Left renal cortex interstitium (tissue), 4 donors: ENCODE data around the gene SMC3. TPM values are rescaled to one million over a fixed set of nuclear protein-coding genes. Genes with fewer than 3 reads are reported as not detected.
"Not testable (repeated sequence)": the region's sequence is repeated elsewhere in the genome, so short reads cannot be mapped to it uniquely, and the experiment has no call there.

Experiments
- DNase-seq, 4 donors: peaks; one replicate each; pipeline ENCODE4 v3.0.0-alpha.2; 2013; ENCODE audit warnings: low read depth in 4 of 4, low spot score in 2 of 4, missing footprints in 1 of 4
- polyA plus RNA-seq, 4 donors: library from polyadenylated mRNA; unstranded; fragments of 120-200 nt; gene quantifications; one replicate each; pipeline ENCODE4 v1.2.1, GENCODE V29; 2013; ENCODE audit not compliant: insufficient read length in 4 of 4

The SMC3 gene
- polyA plus RNA-seq, 4 donors, result 79.6 to 105 (median 87.0) TPM

DNA sequence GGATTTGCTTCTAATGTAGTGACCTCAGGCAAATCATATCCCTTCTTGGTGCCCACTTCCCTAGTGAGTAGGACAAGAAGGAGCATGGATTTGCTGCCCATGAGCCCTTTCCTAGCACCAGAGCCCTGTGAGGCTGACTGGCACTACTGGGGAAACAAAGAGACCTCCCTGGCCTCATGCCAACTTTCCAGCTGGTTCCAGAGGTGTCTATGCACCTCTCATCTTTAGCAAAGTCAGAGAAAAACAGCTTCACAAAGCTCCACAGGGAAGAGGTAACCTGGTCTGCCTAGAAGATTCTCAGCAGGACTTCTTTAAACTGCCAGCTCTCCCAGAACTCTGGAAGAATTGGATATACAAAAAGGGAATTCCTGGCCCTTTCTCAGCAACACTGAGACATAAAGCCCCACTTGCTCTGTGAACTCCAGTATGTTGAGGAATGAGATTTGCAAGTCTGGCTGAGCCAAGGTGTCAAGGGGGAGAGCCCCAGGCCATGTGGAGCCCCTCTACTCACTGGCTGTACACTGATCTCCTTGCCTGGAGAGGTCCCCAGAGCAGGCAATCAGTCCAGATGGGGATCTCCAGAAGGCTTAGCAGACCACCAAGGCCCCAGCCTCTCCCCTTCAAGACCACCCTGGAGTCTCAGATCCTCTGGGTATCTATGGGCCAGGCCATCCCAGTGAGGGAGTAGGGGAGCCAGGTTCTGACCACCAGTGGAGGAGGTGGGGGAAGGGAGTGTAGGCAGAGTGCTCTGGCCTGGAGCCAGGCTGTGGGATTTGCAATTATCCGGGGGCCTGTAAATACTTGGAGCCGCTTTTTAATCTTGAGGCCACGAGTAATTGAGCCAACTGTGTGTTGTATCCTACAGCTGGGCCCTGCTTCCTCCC, 52.3 kb downstream of the SMC3 start:
- no peak for DNase-seq

- DNase-seq, result no peak
These were observed 52.9 kb downstream of the SMC3 start for GRCh38 chr10:110620398-110620719.

GRCh38 chr10:110623316-110623715, 55.8 kb downstream of the SMC3 start:
- not testable (repeated sequence) for DNase-seq

GRCh38 chr10:110625356-110625894, 57.9 kb downstream of the SMC3 start:
- DNase-seq, result no peak

DNA sequence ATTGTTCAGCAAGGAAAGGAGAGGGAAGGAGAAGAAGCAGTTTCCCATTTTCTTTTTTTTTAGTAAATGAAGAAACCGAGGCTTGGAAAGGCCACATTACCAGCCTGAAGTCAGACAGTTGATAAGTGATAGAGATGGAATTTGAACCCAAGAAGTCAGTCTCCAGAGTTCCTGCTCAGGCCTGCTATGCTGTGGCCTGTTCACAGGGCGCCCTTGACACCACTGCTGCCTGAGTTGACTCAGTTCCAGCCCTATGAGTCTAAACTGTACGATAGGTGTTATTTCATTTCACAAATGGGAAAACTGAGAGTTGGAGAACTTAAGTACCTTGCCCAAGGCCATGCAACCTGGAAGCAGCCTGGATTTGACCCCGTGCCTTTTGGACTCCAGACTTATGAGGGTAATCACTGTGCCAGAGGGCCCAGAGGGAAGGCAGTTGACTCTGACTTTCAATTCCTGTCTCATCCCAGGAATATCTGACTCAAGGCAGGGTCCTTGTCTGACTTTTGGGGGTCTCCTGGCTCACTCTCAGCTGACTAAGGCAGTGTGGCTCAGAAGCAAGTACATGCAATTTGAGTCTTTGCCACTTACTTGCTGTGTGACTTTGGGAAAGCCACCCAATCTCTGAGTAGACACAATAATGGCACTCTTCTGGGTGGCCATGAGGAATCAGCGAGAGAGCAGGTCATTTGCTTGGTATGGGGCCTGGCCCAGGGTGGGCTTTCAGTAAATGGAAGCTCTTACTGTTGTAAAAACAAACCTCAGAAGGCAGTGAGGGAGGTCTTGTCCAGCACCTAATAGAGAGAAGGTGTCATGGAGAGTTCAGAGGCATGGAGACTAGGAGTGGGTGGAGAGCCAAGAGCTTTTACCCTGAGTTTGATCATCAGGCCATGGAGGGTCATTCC, 58.7 kb downstream of the SMC3 start:
- DNase-seq, result no peak

- DNase-seq, result no peak
These were observed 60.7 kb downstream of the SMC3 start for GRCh38 chr10:110628161-110628560.

DNA sequence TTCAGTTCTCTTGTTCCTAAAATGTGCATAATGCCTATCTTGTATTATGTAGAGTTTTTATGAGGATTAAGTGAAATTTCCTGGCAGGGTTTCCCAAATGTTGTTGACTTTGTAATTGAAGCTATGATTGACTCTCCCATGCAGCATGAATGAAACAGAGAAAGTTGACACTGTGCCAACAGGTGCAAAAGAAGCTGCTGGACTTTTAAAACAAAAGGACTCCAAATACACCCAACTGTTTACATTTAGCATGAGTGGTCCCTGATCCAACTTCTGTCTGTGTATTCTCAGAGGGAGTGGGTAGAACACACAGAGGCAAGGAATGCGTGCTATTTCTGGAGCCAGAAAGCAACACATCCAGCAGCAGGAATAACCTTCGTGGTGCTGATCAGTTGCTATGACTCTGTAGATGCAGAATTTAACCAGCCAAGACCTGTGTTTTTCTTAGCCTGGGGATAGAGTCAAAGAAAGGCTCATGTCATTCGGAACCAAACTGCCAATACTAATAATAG, 62.2 kb downstream of the SMC3 start:
- no peak for DNase-seq

DNA sequence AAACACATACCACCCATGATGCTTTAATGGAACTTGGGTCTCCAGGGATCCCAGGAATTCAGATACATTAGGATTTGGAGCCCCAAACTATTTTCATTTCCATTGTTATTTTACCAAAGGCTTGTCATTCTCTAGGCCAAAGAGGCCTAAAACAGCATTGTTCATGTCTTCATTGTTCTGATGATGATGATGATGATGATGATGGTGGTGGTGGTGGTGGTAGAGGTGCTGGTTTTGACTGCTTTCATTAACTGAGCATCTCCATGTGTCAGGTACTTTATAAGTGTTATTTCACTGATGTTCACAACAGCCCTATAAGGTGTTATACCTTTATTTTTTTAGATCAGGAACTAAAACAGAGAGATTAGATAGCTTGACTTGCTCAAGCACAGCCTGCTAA, 64.4 kb downstream of the SMC3 start:
- DNase-seq, result no peak

- no peak for DNase-seq
These were observed 65.2 kb downstream of the SMC3 start for GRCh38 chr10:110632591-110633215.

- no peak for DNase-seq
These were observed 67.2 kb downstream of the SMC3 start for GRCh38 chr10:110634527-110635209.

- DNase-seq, result no peak
These were observed 69.1 kb downstream of the SMC3 start for GRCh38 chr10:110636572-110636931.

- no peak for DNase-seq
These were observed 69.5 kb downstream of the SMC3 start for GRCh38 chr10:110636932-110637557.

GRCh38 chr10:110637558-110638053, 70.1 kb downstream of the SMC3 start:
- no peak for DNase-seq

DNA sequence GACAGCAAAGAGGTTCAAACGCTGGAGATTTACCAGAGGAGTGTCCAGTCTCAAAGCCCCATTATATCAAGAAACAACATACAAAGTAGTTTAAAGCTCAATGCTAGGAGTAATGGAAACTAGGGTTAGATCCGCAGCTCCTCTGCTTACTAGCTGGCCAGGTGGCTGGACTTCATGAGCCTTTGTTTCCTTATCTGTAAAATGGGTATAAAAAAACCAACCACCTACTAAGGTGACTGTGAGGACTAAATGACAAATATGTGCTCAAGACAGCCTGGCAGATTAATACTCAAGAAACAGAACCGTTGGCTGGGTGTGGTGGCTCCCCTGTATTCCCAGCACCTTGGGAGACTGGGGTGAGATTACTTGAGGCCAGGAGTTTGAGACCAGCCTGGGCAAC, 70.8 kb downstream of the SMC3 start:
- no peak for DNase-seq

DNA sequence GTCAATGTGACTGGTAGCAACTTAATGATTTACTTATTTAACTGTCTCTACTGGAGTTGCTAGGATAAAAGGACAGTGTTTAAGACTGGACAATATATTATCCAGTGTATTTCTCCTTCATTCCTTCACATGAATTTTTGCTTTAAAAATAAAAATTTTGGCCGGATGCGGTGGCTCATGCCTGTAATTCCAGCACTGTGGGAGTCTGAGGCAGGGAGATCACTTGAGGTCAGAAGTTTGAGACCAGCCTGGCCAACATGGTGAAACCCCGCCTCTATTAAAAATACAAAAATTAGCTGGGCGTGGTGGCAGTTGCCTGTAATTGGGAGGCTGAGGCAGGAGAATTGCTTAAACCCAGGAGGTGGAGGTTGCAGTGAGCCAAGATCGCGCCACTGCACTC, 71.6 kb downstream of the SMC3 start:
- not testable (repeated sequence) for DNase-seq

- DNase-seq, result not testable (repeated sequence)
These were observed 72.4 kb downstream of the SMC3 start for GRCh38 chr10:110639858-110640257.

GRCh38 chr10:110641256-110641655, 73.8 kb downstream of the SMC3 start:
- DNase-seq, result no peak

- no peak for DNase-seq
These were observed 74.9 kb downstream of the SMC3 start for GRCh38 chr10:110642204-110643034.
